Tibial nerve (tissue), 4 donors: ENCODE data around the gene THSD4. TPM values are rescaled to one million over a fixed set of nuclear protein-coding genes. Genes with fewer than 3 reads are reported as not detected.

Experiments used
- DNase-seq, 2 donors: peaks; one replicate each; pipeline ENCODE4 v3.0.0-alpha.2; 2019; ENCODE audit warnings: low spot score in 2 of 2
- H3K27ac ChIP-seq, 4 donors: fragments of 200-600 bp; sonication (generic) in 3 of 4; one replicate each; pipeline ENCODE4 v1.5.1; 2017 to 2019; ENCODE audit warnings: mild to moderate bottlenecking in 1 of 4
- H3K27me3 ChIP-seq, 2 donors: fragments of 200-600 bp; sonication (generic) in 1 of 2; one replicate each; pipeline versions ENCODE4 v1.5.1 to v1.6.0; 2017 to 2019
- H3K36me3 ChIP-seq, 3 donors: fragments of 200-600 bp; sonication (generic); one replicate each; pipeline ENCODE4 v1.5.1; 2018 to 2019
- H3K4me1 ChIP-seq, 4 donors: fragments of 200-600 bp; sonication (generic) in 3 of 4; one replicate each; pipeline ENCODE4 v1.5.1; 2017 to 2019
- H3K4me3 ChIP-seq, 4 donors: fragments of 200-600 bp; sonication (generic) in 3 of 4; one replicate each; pipeline ENCODE4 v1.5.1; 2017 to 2019; ENCODE audit warnings: mild to moderate bottlenecking in 1 of 4, moderate library complexity in 1 of 4
- H3K9me3 ChIP-seq, 4 donors: fragments of 200-600 bp; sonication (generic) in 3 of 4; one replicate each; pipeline ENCODE4 v1.5.1; 2017 to 2019
- EP300 ChIP-seq, 2 donors: sonication (generic); formaldehyde crosslinking; IDR thresholded peaks; one replicate each; pipeline ENCODE4 v1.6.1; 2017; ENCODE audit warnings: antibody characterized with exemption in 2 of 2, mild to moderate bottlenecking in 1 of 2
- POLR2A ChIP-seq, 2 donors: fragments of 450-650 bp; IDR thresholded peaks; one replicate each; pipeline ENCODE4 v1.6.1; 2017; ENCODE audit warnings: antibody characterized with exemption in 2 of 2, mild to moderate bottlenecking in 2 of 2, moderate library complexity in 2 of 2
- whole genome bisulfite sequencing, 2 donors: methylation state at CpG; one replicate each; pipeline ENCODE4 v1.1.5; 2018; 5-methylcytosine and 5-hydroxymethylcytosine counted together
- total RNA-seq, 4 donors: library from RNA; depleted of rRNA; stranded (reverse); fragments of >200 nt; gene quantifications; one replicate each; pipeline ENCODE4 v1.1.0, GENCODE V29; 2016
- TF ChIP-seq, protein P1 (sequence below), 5 experiments: fragments of 200-600 bp in 3 of 5; fragments of 450-650 bp in 2 of 5; sonication (generic) in 3 of 5; IDR thresholded peaks; one replicate each; pipeline ENCODE4 v1.5.1; 2016 to 2019; ENCODE audit warnings: antibody characterized with exemption in 5 of 5, mild to moderate bottlenecking in 3 of 5, moderate library complexity in 2 of 5

THSD4 gene
- total RNA-seq, 4 donors from 2014 or later, result 9.6 to 25.1 (median 21.2) TPM

DNA sequence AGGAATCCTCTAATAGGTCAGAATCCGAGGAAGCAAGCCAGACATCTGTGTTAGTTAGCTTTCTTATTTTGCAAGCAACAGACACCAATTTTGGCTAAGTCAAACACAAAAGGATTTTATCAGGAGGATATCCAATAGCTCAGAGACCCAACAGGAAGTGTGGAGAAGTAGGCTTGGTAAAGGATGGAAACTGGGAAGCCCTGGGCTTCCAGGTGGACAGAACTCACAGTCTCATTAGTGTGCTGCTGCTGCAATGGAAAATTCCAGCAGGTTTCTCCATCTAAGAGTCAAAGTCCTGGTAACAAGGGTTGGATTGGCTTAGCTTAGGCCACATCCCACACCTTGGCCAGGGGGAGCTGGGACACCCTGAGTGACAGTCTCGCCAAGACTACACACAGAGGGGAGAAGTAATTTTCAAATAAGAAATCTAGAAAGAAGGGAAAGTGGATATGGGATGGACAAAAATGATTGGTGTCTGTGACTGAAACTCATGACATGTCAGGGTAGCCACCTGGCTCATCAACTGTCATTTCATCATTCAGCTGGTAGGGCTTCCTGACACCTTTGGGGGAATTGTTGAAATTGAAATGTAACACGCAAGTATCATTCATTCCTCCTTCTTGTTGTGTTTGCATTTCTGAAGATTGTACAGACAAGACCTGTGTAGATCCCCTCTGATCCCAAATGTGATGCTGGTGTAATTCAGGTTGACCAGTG, 158.6 kb downstream of the THSD4 start:
- WGBS, 2 donors, result 79 to 81% methylated on average over 3 of the region's 3 CpGs
- Histone ChIP-seq H3K27ac (no peak overlapping the region), H3K36me3 (no peaks in the 10 kb centered on the region), H3K9me3 (peaks cover 0 to 8% (median 0%) of the 10 kb centered on the region in 4 donors), H3K27me3 (no peaks in the 10 kb centered on the region), H3K4me3 (no peak overlapping the region), H3K4me1 (peaks cover 0 to 10% (median 0%) of the 10 kb centered on the region in 4 donors)
- no peak for DNase-seq
- TF ChIP-seq, protein P1, sequence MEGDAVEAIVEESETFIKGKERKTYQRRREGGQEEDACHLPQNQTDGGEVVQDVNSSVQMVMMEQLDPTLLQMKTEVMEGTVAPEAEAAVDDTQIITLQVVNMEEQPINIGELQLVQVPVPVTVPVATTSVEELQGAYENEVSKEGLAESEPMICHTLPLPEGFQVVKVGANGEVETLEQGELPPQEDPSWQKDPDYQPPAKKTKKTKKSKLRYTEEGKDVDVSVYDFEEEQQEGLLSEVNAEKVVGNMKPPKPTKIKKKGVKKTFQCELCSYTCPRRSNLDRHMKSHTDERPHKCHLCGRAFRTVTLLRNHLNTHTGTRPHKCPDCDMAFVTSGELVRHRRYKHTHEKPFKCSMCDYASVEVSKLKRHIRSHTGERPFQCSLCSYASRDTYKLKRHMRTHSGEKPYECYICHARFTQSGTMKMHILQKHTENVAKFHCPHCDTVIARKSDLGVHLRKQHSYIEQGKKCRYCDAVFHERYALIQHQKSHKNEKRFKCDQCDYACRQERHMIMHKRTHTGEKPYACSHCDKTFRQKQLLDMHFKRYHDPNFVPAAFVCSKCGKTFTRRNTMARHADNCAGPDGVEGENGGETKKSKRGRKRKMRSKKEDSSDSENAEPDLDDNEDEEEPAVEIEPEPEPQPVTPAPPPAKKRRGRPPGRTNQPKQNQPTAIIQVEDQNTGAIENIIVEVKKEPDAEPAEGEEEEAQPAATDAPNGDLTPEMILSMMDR (IDR thresholded peaks at IDR 0.05), result no peak
- no peak for TF ChIP-seq EP300 (IDR thresholded peaks at IDR 0.05)
- TF ChIP-seq POLR2A (IDR thresholded peaks at IDR 0.05), result no peak

DNA sequence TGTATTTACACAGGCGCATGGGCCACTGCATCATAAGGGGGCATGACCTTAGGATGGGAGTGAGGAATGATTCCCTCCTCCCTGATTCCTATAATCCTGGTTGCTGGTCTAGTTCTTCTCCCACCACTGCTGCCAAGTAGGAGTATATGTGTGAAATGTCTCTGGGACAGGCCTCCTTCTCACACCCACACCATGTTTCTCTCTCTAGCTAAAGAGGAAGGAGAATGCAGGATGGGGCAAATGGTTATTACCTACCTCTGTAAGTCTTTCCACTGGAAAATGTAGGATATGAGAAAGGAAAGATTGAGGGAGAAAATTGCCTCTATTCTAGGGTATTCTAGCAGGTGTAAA, 159.2 kb downstream of the THSD4 start:
- peaks cover 0 to 8% (median 0%) of the 10 kb centered on the region in 4 donors for H3K9me3 ChIP-seq
- no peak overlapping the region for H3K27ac ChIP-seq
- H3K4me1 ChIP-seq, result peaks cover 0 to 15% (median 0%) of the 10 kb centered on the region in 4 donors
- 89 to 94% methylated on average over 1 of the region's 1 CpG for WGBS, 2 donors
- H3K36me3 ChIP-seq, result no peaks in the 10 kb centered on the region
- no peaks in the 10 kb centered on the region for H3K27me3 ChIP-seq
- DNase-seq, result no peak
- H3K4me3 ChIP-seq, result no peak overlapping the region
- TF ChIP-seq, protein P1 (IDR thresholded peaks at IDR 0.05), result no peak
- TF ChIP-seq EP300 (IDR thresholded peaks at IDR 0.05), result no peak
- no peak for TF ChIP-seq POLR2A (IDR thresholded peaks at IDR 0.05)

DNA sequence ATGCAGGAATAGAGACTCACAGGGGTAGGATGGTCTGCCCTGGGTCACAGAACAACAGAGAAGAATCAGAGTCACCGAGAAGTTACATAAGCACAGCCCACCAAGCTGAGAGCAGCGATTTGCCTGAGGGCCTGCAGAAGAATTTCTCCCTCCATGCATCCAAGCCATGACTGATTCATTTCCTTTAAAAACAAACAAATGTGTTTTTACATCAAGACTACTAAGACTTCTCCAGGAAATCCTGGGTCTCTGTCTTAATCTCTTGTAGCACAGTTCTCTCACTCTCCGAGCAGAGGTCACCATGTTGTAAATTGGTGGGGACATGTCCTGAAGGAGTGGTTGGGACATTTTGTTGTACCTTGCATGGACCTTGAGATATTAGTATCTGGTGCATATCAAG, 159.8 kb downstream of the THSD4 start:
- WGBS, 2 donors, result 38 to 44% methylated on average over 3 of the region's 3 CpGs
- H3K9me3 ChIP-seq, result peaks cover 0 to 6% (median 0%) of the 10 kb centered on the region in 4 donors
- H3K4me3 ChIP-seq, result no peak overlapping the region
- DNase-seq, result no peak
- no peak overlapping the region for H3K27ac ChIP-seq
- no peaks in the 10 kb centered on the region for H3K27me3 ChIP-seq
- H3K36me3 ChIP-seq, result no peaks in the 10 kb centered on the region
- peaks cover 0 to 22% (median 0%) of the 10 kb centered on the region in 4 donors for H3K4me1 ChIP-seq
- no peak for TF ChIP-seq EP300 (IDR thresholded peaks at IDR 0.05)
- no peak for TF ChIP-seq POLR2A (IDR thresholded peaks at IDR 0.05)
- TF ChIP-seq, protein P1 (IDR thresholded peaks at IDR 0.05), result no peak

DNA sequence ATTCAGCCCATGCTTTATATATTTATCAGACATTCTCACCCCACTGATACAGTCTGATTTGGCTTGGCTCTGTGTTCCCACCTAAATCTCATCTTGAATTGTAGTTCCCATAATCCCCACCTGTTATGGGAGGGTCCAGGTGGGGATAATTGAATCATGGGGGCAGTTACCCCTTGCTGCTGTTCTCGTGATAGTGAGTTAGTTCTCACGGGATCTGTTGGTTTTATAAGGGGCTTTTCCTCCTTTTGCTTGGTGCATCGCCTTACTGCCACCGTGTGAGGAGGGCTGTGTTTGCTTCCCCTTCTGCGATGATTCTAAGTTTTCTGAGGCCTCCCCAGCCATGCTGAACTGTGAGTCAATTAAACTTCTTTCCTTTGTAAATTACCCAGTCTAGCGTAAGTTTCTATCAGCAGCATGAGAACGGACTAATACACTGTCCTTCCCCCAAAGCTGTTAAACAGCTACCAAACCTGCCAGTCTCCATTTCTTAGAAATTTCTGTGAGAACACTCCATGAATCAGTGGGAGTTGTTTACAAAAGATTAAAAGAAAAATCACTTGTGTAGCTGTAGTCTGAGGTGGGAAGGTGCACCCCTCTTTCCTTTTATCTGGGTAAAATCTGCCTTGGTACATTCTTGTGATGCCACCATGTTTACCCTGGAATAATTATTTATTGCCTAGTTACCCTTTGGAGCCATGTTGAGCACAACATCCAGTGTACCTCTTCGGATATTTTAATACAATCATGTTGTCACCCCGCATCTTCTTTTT, 160.5 kb downstream of the THSD4 start:
- H3K4me3 ChIP-seq, result no peak overlapping the region
- WGBS, 2 donors, result 82 to 83% methylated on average over 9 of the region's 9 CpGs
- H3K27ac ChIP-seq, result no peak overlapping the region
- TF ChIP-seq, protein P1 (IDR thresholded peaks at IDR 0.05), result no peak
- H3K27me3 ChIP-seq, result no peaks in the 10 kb centered on the region
- H3K9me3 ChIP-seq, result peaks cover 0 to 3% (median 0%) of the 10 kb centered on the region in 4 donors
- H3K36me3 ChIP-seq, result no peaks in the 10 kb centered on the region
- H3K4me1 ChIP-seq, result peaks cover 0 to 22% (median 0%) of the 10 kb centered on the region in 4 donors
- DNase-seq, result no peak

DNA sequence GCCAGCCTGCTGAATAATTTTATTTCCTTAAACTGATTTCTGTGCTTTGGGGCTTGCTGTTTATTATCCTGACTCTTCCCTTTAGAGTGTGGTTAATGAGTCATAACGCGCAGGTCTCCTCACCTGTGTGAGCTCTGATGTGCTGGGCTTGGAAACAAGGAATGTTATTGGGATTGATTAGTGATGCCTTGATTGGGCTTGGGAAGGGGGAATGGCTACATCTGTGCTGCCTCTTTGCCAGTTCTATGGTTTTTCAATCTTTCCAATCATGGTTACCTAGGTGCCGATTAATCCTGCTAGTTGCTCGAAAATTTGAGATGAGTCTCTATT, 161.0 kb downstream of the THSD4 start:
- H3K4me1 ChIP-seq, result peaks cover 0 to 22% (median 0%) of the 10 kb centered on the region in 4 donors
- no peaks in the 10 kb centered on the region for H3K27me3 ChIP-seq
- WGBS, 2 donors, result 95% methylated on average over 4 of the region's 4 CpGs
- H3K27ac ChIP-seq, result no peak overlapping the region
- TF ChIP-seq, protein P1 (IDR thresholded peaks at IDR 0.05), result no peak
- TF ChIP-seq POLR2A (IDR thresholded peaks at IDR 0.05) (no peak), EP300 (IDR thresholded peaks at IDR 0.05) (no peak)
- H3K36me3 ChIP-seq, result no peaks in the 10 kb centered on the region
- DNase-seq, result no peak
- no peaks in the 10 kb centered on the region for H3K9me3 ChIP-seq
- H3K4me3 ChIP-seq, result no peak overlapping the region
